Neuronal stem cell (in vitro differentiated cells): Measurements from ENCODE around the gene NEB.

Source experiments
- DNase-seq: peaks from one replicate; pipeline ENCODE4 v3.0.0-alpha.2; 2013; ENCODE audit warnings: low spot score
- H2AFZ ChIP-seq: one replicate; pipeline ENCODE4 v1.6.1; 2013; ENCODE audit warnings: mild to moderate bottlenecking, low read length, inconsistent platforms
- H2AK5ac ChIP-seq: 2 replicates; pipeline ENCODE4 v1.6.1; 2013; ENCODE audit warnings: low read depth, mild to moderate bottlenecking, inconsistent platforms, low read length, moderate library complexity, mixed read lengths
- H2BK120ac ChIP-seq: 2 replicates; pipeline ENCODE4 v1.6.1; 2013; ENCODE audit warnings: low read depth, mild to moderate bottlenecking, inconsistent platforms, low read length, moderate library complexity, mixed read lengths
- H2BK12ac ChIP-seq: one replicate; pipeline ENCODE4 v1.6.1; 2013; ENCODE audit warnings: low read length, inconsistent platforms
- H2BK15ac ChIP-seq: 2 replicates; pipeline ENCODE4 v1.6.1; 2013; ENCODE audit warnings: mild to moderate bottlenecking, low read length, inconsistent platforms, mixed read lengths
- H2BK5ac ChIP-seq: one replicate; pipeline ENCODE4 v1.6.1; 2013; ENCODE audit warnings: inconsistent platforms, mild to moderate bottlenecking, low read length, moderate library complexity
- H3K14ac ChIP-seq: one replicate; pipeline ENCODE4 v1.6.1; 2013; ENCODE audit warnings: low read length, inconsistent platforms
- H3K18ac ChIP-seq: 2 replicates; pipeline ENCODE4 v1.6.1; 2013; ENCODE audit warnings: low read length, inconsistent platforms
- H3K23ac ChIP-seq: 2 replicates; pipeline ENCODE4 v1.6.1; 2013; ENCODE audit warnings: low read depth, mild to moderate bottlenecking, mixed read lengths, low read length, inconsistent platforms; ENCODE audit not compliant: poor library complexity
- H3K27ac ChIP-seq: replicated peaks from 3 replicates; pipeline ENCODE4 v1.5.1; 2013; ENCODE audit warnings: low read length, inconsistent platforms
- H3K27me3 ChIP-seq, 3 experiments: 2 replicates each; pipeline ENCODE4 v1.6.1; 2013; ENCODE audit warnings: low read length in 3 of 3, mild to moderate bottlenecking in 2 of 3, inconsistent platforms in 1 of 3, low read depth in 1 of 3, mixed read lengths in 1 of 3, moderate library complexity in 1 of 3; ENCODE audit not compliant: control insufficient read depth in 3 of 3, insufficient read depth in 3 of 3
- H3K36me3 ChIP-seq, 2 donors: replicated peaks in 1 of 2; 2 replicates each; pipeline ENCODE4 v1.6.1; 2013; ENCODE audit warnings: low read length in 2 of 2; ENCODE audit not compliant: control insufficient read depth in 2 of 2, insufficient read depth in 2 of 2
- H3K4ac ChIP-seq: 2 replicates; pipeline ENCODE4 v1.6.1; 2013; ENCODE audit warnings: inconsistent platforms, mild to moderate bottlenecking, low read length, moderate library complexity
- H3K4me1 ChIP-seq, 2 donors: 1 replicate in 1 of 2; 2 replicates in 1 of 2; pipeline ENCODE4 v1.6.1; 2013; ENCODE audit warnings: low read length in 2 of 2, low read depth in 1 of 2; ENCODE audit not compliant: control insufficient read depth in 2 of 2, insufficient read depth in 1 of 2
- H3K4me2 ChIP-seq: one replicate; pipeline ENCODE4 v1.6.1; 2013; ENCODE audit warnings: mild to moderate bottlenecking, low read length, inconsistent platforms; ENCODE audit not compliant: insufficient read depth, poor library complexity, severe bottlenecking
- H3K4me3 ChIP-seq, 2 donors: 2 replicates each; pipeline ENCODE4 v1.5.1; 2013; ENCODE audit warnings: low read length in 2 of 2, mild to moderate bottlenecking in 2 of 2, inconsistent platforms in 1 of 2, moderate library complexity in 1 of 2
- H3K79me1 ChIP-seq: one replicate; pipeline ENCODE4 v1.6.1; 2013; ENCODE audit warnings: low read depth, mild to moderate bottlenecking, inconsistent platforms, low read length, moderate library complexity
- H3K9ac ChIP-seq: one replicate; pipeline ENCODE4 v1.6.1; 2013; ENCODE audit warnings: mild to moderate bottlenecking, low read depth, low read length, inconsistent platforms; ENCODE audit not compliant: poor library complexity
- H3K9me3 ChIP-seq, 2 donors: replicated peaks in 1 of 2; 2 replicates each; pipeline versions ENCODE3 to v1.6.1; 2013; ENCODE audit warnings: low read length in 2 of 2, mild to moderate bottlenecking in 2 of 2, inconsistent platforms in 1 of 2, low read depth in 1 of 2, mixed read lengths in 1 of 2, moderate library complexity in 1 of 2; ENCODE audit not compliant: control insufficient read depth in 2 of 2, insufficient read depth in 1 of 2
- H4K8ac ChIP-seq: one replicate; pipeline ENCODE4 v1.6.1; 2013; ENCODE audit warnings: low read depth, mild to moderate bottlenecking, inconsistent platforms, low read length, moderate library complexity
- H4K91ac ChIP-seq: one replicate; pipeline ENCODE4 v1.6.1; 2013; ENCODE audit warnings: low read length, low read depth, mild to moderate bottlenecking, inconsistent platforms; ENCODE audit not compliant: poor library complexity
- WGBS, 2 donors: extraction: QIAGEN DNeasy Blood & Tissue Kit; methylation state at CpG; one replicate each; pipeline ENCODE4 v1.1.7; 2013; ENCODE audit warnings: missing lambda C conversion rate in 2 of 2, mixed read lengths in 1 of 2; ENCODE audit not compliant: insufficient read length in 2 of 2, insufficient replicate concordance in 1 of 2; ENCODE audit errors: extremely low coverage in 2 of 2; 5-methylcytosine and 5-hydroxymethylcytosine counted together

NEB gene

DNA sequence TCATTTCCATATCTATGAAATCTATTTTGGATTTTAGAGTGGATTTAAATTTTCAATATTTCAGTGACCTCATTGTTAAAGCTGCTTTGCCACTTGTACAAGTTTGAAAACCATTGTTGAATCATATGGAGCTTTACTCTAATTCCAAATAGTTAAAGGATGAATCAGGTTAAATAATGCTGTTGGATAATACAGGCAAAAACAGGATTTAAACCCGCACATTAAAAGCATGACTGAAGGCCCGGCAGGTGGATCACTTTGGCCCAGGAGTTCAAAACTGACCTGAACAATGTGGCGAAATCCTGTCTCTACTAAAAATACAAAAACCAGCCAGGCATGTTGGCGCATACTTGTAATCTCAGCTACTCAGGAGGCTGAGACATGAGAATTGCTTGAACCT is 256.3 kb downstream of the NEB start:
- no peak overlapping the region for H3K27ac ChIP-seq
- no peak overlapping the region for H3K14ac ChIP-seq
- H3K79me1 ChIP-seq = no peaks in the 10 kb centered on the region
- no peak overlapping the region for H3K23ac ChIP-seq
- no peaks in the 10 kb centered on the region for H3K4me1 ChIP-seq
- no peak overlapping the region for H3K4me3 ChIP-seq
- H3K27me3 ChIP-seq = no peaks in the 10 kb centered on the region
- no peak overlapping the region for H3K4me2 ChIP-seq
- H3K9me3 ChIP-seq = peaks cover 0 to 3% of the 10 kb centered on the region in 2 donors
- no peak overlapping the region for H2AFZ ChIP-seq
- no peak overlapping the region for H3K4ac ChIP-seq
- no peak for DNase-seq
- no peak overlapping the region for H4K8ac ChIP-seq
- H4K91ac ChIP-seq = no peak overlapping the region
- no peak overlapping the region for H2BK12ac ChIP-seq
- no peak overlapping the region for H2AK5ac ChIP-seq
- H2BK15ac ChIP-seq = no peak overlapping the region
- no peak overlapping the region for H3K18ac ChIP-seq
- no peak overlapping the region for H3K9ac ChIP-seq
- H2BK5ac ChIP-seq = no peak overlapping the region
- no peak overlapping the region for H2BK120ac ChIP-seq
- peaks cover 6 to 97% of the 10 kb centered on the region in 2 donors for H3K36me3 ChIP-seq
- no CpG with 5 or more reads among the region's 4 CpGs for WGBS, 2 donors

DNA sequence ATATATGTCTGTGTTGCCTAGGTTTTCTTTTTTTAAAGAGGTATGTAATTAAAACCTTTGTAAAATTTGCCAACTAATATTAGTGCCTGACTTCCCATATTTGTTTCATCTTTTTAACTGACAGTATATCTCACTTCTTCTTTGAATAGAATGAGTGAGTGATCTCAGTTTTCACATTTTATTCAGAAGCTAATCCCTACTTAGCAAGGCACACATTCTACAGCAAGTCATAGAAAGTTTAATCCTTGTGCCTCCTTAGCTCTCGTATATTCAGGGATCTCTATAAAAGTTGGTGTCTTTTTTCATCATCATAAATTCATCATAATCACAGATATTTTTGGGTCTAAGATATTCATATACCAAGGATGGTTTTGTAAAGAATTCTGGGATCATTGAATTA is 258.0 kb downstream of the NEB start:
- no peak overlapping the region for H3K14ac ChIP-seq
- no CpG with 5 or more reads among the region's 1 CpG for WGBS, 2 donors

DNA sequence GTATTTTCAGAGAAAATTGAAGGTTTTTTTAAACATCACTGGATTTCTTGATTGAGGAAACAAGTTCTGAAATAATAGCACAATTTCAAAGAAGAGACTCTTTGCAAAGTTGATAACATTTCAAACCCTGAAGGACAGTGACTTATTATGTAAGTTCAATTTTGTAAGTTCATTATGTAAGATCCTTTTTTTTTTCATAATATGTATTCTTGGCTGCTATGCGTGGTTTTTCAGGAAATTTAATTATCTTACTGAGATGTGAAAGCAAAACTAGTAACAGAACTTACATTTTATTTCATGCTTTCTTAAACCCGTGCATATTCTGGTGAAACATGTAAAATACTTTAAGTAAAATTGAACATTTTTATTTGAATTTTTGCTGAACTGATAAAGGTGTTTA is 259.2 kb downstream of the NEB start:
- H3K14ac ChIP-seq = no peak overlapping the region
- WGBS, 2 donors = no CpG with 5 or more reads among the region's 2 CpGs
- H3K27ac ChIP-seq = no peak overlapping the region
- no peaks in the 10 kb centered on the region for H3K27me3 ChIP-seq
- H3K4me3 ChIP-seq = no peak overlapping the region
- no peak overlapping the region for H2BK120ac ChIP-seq
- no peak overlapping the region for H2BK12ac ChIP-seq
- H3K9me3 ChIP-seq = peaks cover 0 to 12% of the 10 kb centered on the region in 2 donors
- H2AK5ac ChIP-seq = no peak overlapping the region
- no peaks in the 10 kb centered on the region for H3K79me1 ChIP-seq
- no peak overlapping the region for H3K4me2 ChIP-seq
- no peak overlapping the region for H2BK5ac ChIP-seq
- H4K91ac ChIP-seq = no peak overlapping the region
- H3K36me3 ChIP-seq = peaks cover 6 to 88% of the 10 kb centered on the region in 2 donors
- H3K4ac ChIP-seq = no peak overlapping the region
- no peak overlapping the region for H3K9ac ChIP-seq
- H2BK15ac ChIP-seq = no peak overlapping the region
- H3K18ac ChIP-seq = no peak overlapping the region
- no peak overlapping the region for H2AFZ ChIP-seq
- H4K8ac ChIP-seq = no peak overlapping the region
- H3K4me1 ChIP-seq = no peaks in the 10 kb centered on the region
- H3K23ac ChIP-seq = no peak overlapping the region
- DNase-seq = no peak

More for the DNA sequence above, 258.0 kb downstream of the NEB start:
- no peak overlapping the region for H2AFZ ChIP-seq
- no peaks in the 10 kb centered on the region for H3K4me1 ChIP-seq
- H3K23ac ChIP-seq = no peak overlapping the region
- no peak overlapping the region for H2BK15ac ChIP-seq
- no peak overlapping the region for H3K4ac ChIP-seq
- H3K4me3 ChIP-seq = no peak overlapping the region
- H2BK12ac ChIP-seq = no peak overlapping the region
- H2BK120ac ChIP-seq = no peak overlapping the region
- H4K91ac ChIP-seq = no peak overlapping the region
- H3K36me3 ChIP-seq = peaks cover 4 to 88% of the 10 kb centered on the region in 2 donors
- H3K27ac ChIP-seq = no peak overlapping the region
- H3K4me2 ChIP-seq = no peak overlapping the region
- no peak overlapping the region for H4K8ac ChIP-seq
- no peaks in the 10 kb centered on the region for H3K27me3 ChIP-seq
- no peak overlapping the region for H3K9ac ChIP-seq
- no peaks in the 10 kb centered on the region for H3K79me1 ChIP-seq
- peaks cover 0 to 3% of the 10 kb centered on the region in 2 donors for H3K9me3 ChIP-seq
- no peak overlapping the region for H2BK5ac ChIP-seq
- H3K18ac ChIP-seq = no peak overlapping the region
- DNase-seq = no peak
- no peak overlapping the region for H2AK5ac ChIP-seq

DNA sequence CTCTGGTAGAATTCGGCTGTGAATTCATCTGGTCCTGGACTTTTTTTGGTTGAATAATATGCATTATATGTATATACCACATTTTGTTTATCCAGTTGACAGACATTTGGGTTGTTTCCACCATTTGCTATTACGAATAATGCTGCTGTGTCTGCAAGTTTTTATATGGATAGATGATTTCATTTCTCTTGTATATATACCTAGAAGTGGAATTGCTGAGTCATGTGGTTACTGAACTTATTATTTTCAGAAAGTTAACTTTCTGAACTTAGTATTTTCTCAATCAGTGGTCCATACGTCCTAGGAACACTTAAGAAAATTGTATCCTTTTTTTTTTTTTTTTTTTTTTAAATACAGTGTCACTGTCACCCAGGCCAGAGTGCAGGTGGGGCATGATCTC is 261.3 kb downstream of the NEB start:
- H2AK5ac ChIP-seq = no peak overlapping the region
- H3K9ac ChIP-seq = no peak overlapping the region
- H3K79me1 ChIP-seq = no peaks in the 10 kb centered on the region
- H3K4ac ChIP-seq = no peak overlapping the region
- no peak overlapping the region for H2BK120ac ChIP-seq
- no peak overlapping the region for H2BK5ac ChIP-seq
- no peak overlapping the region for H3K18ac ChIP-seq
- no peaks in the 10 kb centered on the region for H3K4me1 ChIP-seq
- H3K9me3 ChIP-seq = peaks cover 0 to 12% of the 10 kb centered on the region in 2 donors
- H3K27ac ChIP-seq = no peak overlapping the region
- no peak overlapping the region for H4K91ac ChIP-seq
- H3K14ac ChIP-seq = no peak overlapping the region
- no peak overlapping the region for H3K4me2 ChIP-seq
- no peak overlapping the region for H2BK15ac ChIP-seq
- H2AFZ ChIP-seq = no peak overlapping the region
- H3K23ac ChIP-seq = no peak overlapping the region
- no peak overlapping the region for H2BK12ac ChIP-seq
- no CpG with 5 or more reads among the region's 3 CpGs for WGBS, 2 donors
- H3K36me3 ChIP-seq = peaks cover 11 to 88% of the 10 kb centered on the region in 2 donors
- no peak overlapping the region for H4K8ac ChIP-seq
- no peaks in the 10 kb centered on the region for H3K27me3 ChIP-seq
- no peak overlapping the region for H3K4me3 ChIP-seq
- no peak for DNase-seq
